Naive B cell (primary cell): ENCODE measurements around the gene ZBTB49. TPM values are rescaled to one million over a fixed set of nuclear protein-coding genes. Genes with fewer than 3 reads are reported as not detected.
"Not testable (repeated sequence)": the region's sequence is repeated elsewhere in the genome, so short reads cannot be mapped to it uniquely, and the experiment has no call there.

ENCODE experiments used
- ATAC-seq, 2 donors: fragments of 150-1000 bp; cut with Tn5 transposase; 2 replicates each; pipeline ENCODE4 v1.10.0; 2021; ENCODE audit warnings: low read depth in 2 of 2, mild to moderate bottlenecking in 2 of 2, moderate library complexity in 2 of 2
- DNase-seq: peaks from one replicate; pipeline ENCODE4 v3.0.0; 2022
- H3K27ac Mint-ChIP-seq, 6 donors: one replicate each; pipeline ENCODE4 v1.8.0; 2020 to 2022; ENCODE audit warnings: mild to moderate bottlenecking in 6 of 6, mixed read lengths in 6 of 6, moderate library complexity in 5 of 6, inconsistent platforms in 2 of 6
- H3K27me3 Mint-ChIP-seq, 3 donors: one replicate each; pipeline ENCODE4 v1.8.0; 2021 to 2022; ENCODE audit warnings: mixed read lengths in 3 of 3, mild to moderate bottlenecking in 1 of 3
- H3K36me3 Mint-ChIP-seq, 2 donors: one replicate each; pipeline ENCODE4 v1.8.0; 2020 to 2022; ENCODE audit warnings: mixed read lengths in 2 of 2, inconsistent platforms in 1 of 2, mild to moderate bottlenecking in 1 of 2
- H3K4me1 Mint-ChIP-seq, 3 donors: one replicate each; pipeline ENCODE4 v1.8.0; 2020 to 2022; ENCODE audit warnings: mixed read lengths in 3 of 3, inconsistent platforms in 1 of 3, mild to moderate bottlenecking in 1 of 3, moderate library complexity in 1 of 3
- H3K4me3 Mint-ChIP-seq, 8 donors: one replicate each; pipeline ENCODE4 v1.8.0; 2020 to 2022; ENCODE audit warnings: mild to moderate bottlenecking in 8 of 8, mixed read lengths in 8 of 8, moderate library complexity in 8 of 8, inconsistent platforms in 2 of 8
- H3K9me3 Mint-ChIP-seq, 7 donors: one replicate each; pipeline ENCODE4 v1.8.0; 2020 to 2022; ENCODE audit warnings: mixed read lengths in 7 of 7, mild to moderate bottlenecking in 5 of 7, inconsistent platforms in 2 of 7, moderate library complexity in 1 of 7
- polyA plus RNA-seq, 6 donors: library from polyadenylated mRNA; unstranded; fragments of 300-500 nt; fragmentation: Illumina TruSeq; gene quantifications; one replicate each; pipeline ENCODE4 v1.2.3, GENCODE V29; 2021; ENCODE audit warnings: low read depth in 6 of 6

Gene ZBTB49
- polyA plus RNA-seq, 6 donors from 2014 or later, result 3.3 to 10.6 (median 4.8) TPM

GRCh38 chr4:4338210-4339001, 48.4 kb downstream of the ZBTB49 start:
- no peak for DNase-seq
- no peak overlapping the region for H3K4me3 Mint-ChIP-seq
- H3K27ac Mint-ChIP-seq, result no peak overlapping the region
- peaks cover 10 to 37% (median 21%) of the 10 kb centered on the region in 3 donors for H3K27me3 Mint-ChIP-seq
- H3K9me3 Mint-ChIP-seq, result no peaks in the 10 kb centered on the region
- no peak for ATAC-seq
- no peaks in the 10 kb centered on the region for H3K36me3 Mint-ChIP-seq
- peaks cover 7 to 16% (median 11%) of the 10 kb centered on the region in 3 donors for H3K4me1 Mint-ChIP-seq

- Mint-ChIP-seq H3K4me3 (no peak overlapping the region), H3K27me3 (peaks cover 10 to 32% (median 18%) of the 10 kb centered on the region in 3 donors), H3K4me1 (peaks cover 11 to 24% (median 13%) of the 10 kb centered on the region in 3 donors), H3K27ac (peak overlapping the region in 1 of 6 donors; percentile 72), H3K9me3 (no peaks in the 10 kb centered on the region), H3K36me3 (no peaks in the 10 kb centered on the region)
- ATAC-seq (no peak), DNase-seq (no peak)
Measured at GRCh38 chr4:4339504-4340085, 49.5 kb downstream of the ZBTB49 start.

- ATAC-seq (no peak), DNase-seq (no peak)
- Mint-ChIP-seq H3K27ac (no peak overlapping the region), H3K9me3 (no peaks in the 10 kb centered on the region), H3K36me3 (no peaks in the 10 kb centered on the region), H3K4me1 (peaks cover 20 to 33% (median 23%) of the 10 kb centered on the region in 3 donors), H3K4me3 (no peak overlapping the region), H3K27me3 (peaks cover 7 to 20% (median 10%) of the 10 kb centered on the region in 3 donors)
Measured at GRCh38 chr4:4341861-4342650, 52.0 kb downstream of the ZBTB49 start.

- ATAC-seq, result no peak
- no peak overlapping the region for H3K27ac Mint-ChIP-seq
- peaks cover 23 to 33% (median 28%) of the 10 kb centered on the region in 3 donors for H3K4me1 Mint-ChIP-seq
Measured at GRCh38 chr4:4343038-4343437, 53.0 kb downstream of the ZBTB49 start.

GRCh38 chr4:4344915-4345527, 55.0 kb downstream of the ZBTB49 start:
- peak overlapping the region; percentile 47 to 83 (median 66) for H3K4me3 Mint-ChIP-seq
- peaks cover 12 to 21% (median 12%) of the 10 kb centered on the region in 3 donors for H3K27me3 Mint-ChIP-seq
- peaks cover 0 to 13% (median 0%) of the 10 kb centered on the region in 7 donors for H3K9me3 Mint-ChIP-seq
- ATAC-seq (peak; percentile 91 to 93), DNase-seq (peak; percentile 69)
- H3K4me1 Mint-ChIP-seq, result peaks cover 23 to 40% (median 33%) of the 10 kb centered on the region in 3 donors
- peak overlapping the region; percentile 57 to 97 (median 88) for H3K27ac Mint-ChIP-seq
- H3K36me3 Mint-ChIP-seq, result no peaks in the 10 kb centered on the region

More at GRCh38 chr4:4343038-4343437, 53.0 kb downstream of the ZBTB49 start:
- peak overlapping the region in 1 of 8 donors; percentile 7 for H3K4me3 Mint-ChIP-seq
- H3K27me3 Mint-ChIP-seq, result peaks cover 6 to 19% (median 12%) of the 10 kb centered on the region in 3 donors
- H3K9me3 Mint-ChIP-seq, result peaks cover 0 to 3% (median 0%) of the 10 kb centered on the region in 7 donors
- H3K36me3 Mint-ChIP-seq, result no peaks in the 10 kb centered on the region
- no peak for DNase-seq

GRCh38 chr4:4347585-4347984, 57.5 kb downstream of the ZBTB49 start:
- no peak overlapping the region for H3K4me3 Mint-ChIP-seq
- H3K36me3 Mint-ChIP-seq, result no peaks in the 10 kb centered on the region
- H3K9me3 Mint-ChIP-seq, result peaks cover 0 to 15% (median 0%) of the 10 kb centered on the region in 7 donors
- ATAC-seq (no peak), DNase-seq (no peak)
- H3K4me1 Mint-ChIP-seq, result peaks cover 21 to 36% (median 33%) of the 10 kb centered on the region in 3 donors
- H3K27me3 Mint-ChIP-seq, result peaks cover 11 to 18% (median 12%) of the 10 kb centered on the region in 3 donors
- no peak overlapping the region for H3K27ac Mint-ChIP-seq

- not testable (repeated sequence) for DNase-seq, H3K36me3 Mint-ChIP-seq, ATAC-seq
- Mint-ChIP-seq H3K4me3 (peak overlapping the region in 4 of 8 donors; percentile 25 to 79 (median 50)), H3K27me3 (peaks cover 11 to 16% (median 12%) of the 10 kb centered on the region in 3 donors), H3K9me3 (peaks cover 0 to 15% (median 0%) of the 10 kb centered on the region in 7 donors), H3K4me1 (peaks cover 19 to 33% (median 32%) of the 10 kb centered on the region in 3 donors), H3K27ac (peak overlapping the region in 1 of 6 donors; percentile 22)
Measured at GRCh38 chr4:4348585-4348984, 58.5 kb downstream of the ZBTB49 start.

- no peak for DNase-seq
- no peaks in the 10 kb centered on the region for H3K36me3 Mint-ChIP-seq
- H3K27me3 Mint-ChIP-seq, result peaks cover 15 to 17% (median 16%) of the 10 kb centered on the region in 3 donors
- no peak overlapping the region for H3K27ac Mint-ChIP-seq
- H3K4me3 Mint-ChIP-seq, result no peak overlapping the region
- no peak for ATAC-seq
- H3K9me3 Mint-ChIP-seq, result peaks cover 0 to 15% (median 0%) of the 10 kb centered on the region in 7 donors
- H3K4me1 Mint-ChIP-seq, result peaks cover 13 to 27% (median 20%) of the 10 kb centered on the region in 3 donors
Measured at GRCh38 chr4:4349867-4350266, 59.8 kb downstream of the ZBTB49 start.

GRCh38 chr4:4350909-4351308, 60.9 kb downstream of the ZBTB49 start:
- Mint-ChIP-seq H3K4me1 (peaks cover 3 to 17% (median 10%) of the 10 kb centered on the region in 3 donors), H3K27me3 (peaks cover 21 to 25% (median 23%) of the 10 kb centered on the region in 3 donors), H3K36me3 (no peaks in the 10 kb centered on the region), H3K4me3 (no peak overlapping the region), H3K9me3 (peaks cover 0 to 15% (median 0%) of the 10 kb centered on the region in 7 donors), H3K27ac (no peak overlapping the region)
- ATAC-seq (no peak), DNase-seq (no peak)

GRCh38 chr4:4355302-4355701, 65.3 kb downstream of the ZBTB49 start:
- Mint-ChIP-seq H3K36me3 (no peaks in the 10 kb centered on the region), H3K9me3 (peaks cover 0 to 5% (median 0%) of the 10 kb centered on the region in 7 donors), H3K27ac (no peak overlapping the region), H3K27me3 (peaks cover 23 to 44% (median 40%) of the 10 kb centered on the region in 3 donors), H3K4me3 (no peak overlapping the region), H3K4me1 (no peaks in the 10 kb centered on the region)
- ATAC-seq, result no peak
- DNase-seq, result no peak

GRCh38 chr4:4356106-4357041, 66.3 kb downstream of the ZBTB49 start:
- Mint-ChIP-seq H3K4me3 (no peak overlapping the region), H3K4me1 (no peaks in the 10 kb centered on the region), H3K9me3 (peaks cover 0 to 8% (median 0%) of the 10 kb centered on the region in 7 donors), H3K27me3 (peaks cover 32 to 55% (median 50%) of the 10 kb centered on the region in 3 donors), H3K36me3 (no peaks in the 10 kb centered on the region), H3K27ac (no peak overlapping the region)
- DNase-seq (no peak), ATAC-seq (no peak)
